ENCODE data around the gene LRRC42. TPM values are rescaled to one million over a fixed set of nuclear protein-coding genes. Genes with fewer than 3 reads are reported as not detected.

The LRRC42 gene, protein sequence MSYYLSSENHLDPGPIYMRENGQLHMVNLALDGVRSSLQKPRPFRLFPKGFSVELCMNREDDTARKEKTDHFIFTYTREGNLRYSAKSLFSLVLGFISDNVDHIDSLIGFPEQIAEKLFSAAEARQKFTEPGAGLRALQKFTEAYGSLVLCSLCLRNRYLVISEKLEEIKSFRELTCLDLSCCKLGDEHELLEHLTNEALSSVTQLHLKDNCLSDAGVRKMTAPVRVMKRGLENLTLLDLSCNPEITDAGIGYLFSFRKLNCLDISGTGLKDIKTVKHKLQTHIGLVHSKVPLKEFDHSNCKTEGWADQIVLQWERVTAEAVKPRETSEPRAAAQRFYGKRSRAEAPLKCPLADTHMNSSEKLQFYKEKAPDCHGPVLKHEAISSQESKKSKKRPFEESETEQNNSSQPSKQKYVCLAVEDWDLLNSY
- 18.8 and 23.2 TPM in 2 replicates for total RNA-seq

DNA sequence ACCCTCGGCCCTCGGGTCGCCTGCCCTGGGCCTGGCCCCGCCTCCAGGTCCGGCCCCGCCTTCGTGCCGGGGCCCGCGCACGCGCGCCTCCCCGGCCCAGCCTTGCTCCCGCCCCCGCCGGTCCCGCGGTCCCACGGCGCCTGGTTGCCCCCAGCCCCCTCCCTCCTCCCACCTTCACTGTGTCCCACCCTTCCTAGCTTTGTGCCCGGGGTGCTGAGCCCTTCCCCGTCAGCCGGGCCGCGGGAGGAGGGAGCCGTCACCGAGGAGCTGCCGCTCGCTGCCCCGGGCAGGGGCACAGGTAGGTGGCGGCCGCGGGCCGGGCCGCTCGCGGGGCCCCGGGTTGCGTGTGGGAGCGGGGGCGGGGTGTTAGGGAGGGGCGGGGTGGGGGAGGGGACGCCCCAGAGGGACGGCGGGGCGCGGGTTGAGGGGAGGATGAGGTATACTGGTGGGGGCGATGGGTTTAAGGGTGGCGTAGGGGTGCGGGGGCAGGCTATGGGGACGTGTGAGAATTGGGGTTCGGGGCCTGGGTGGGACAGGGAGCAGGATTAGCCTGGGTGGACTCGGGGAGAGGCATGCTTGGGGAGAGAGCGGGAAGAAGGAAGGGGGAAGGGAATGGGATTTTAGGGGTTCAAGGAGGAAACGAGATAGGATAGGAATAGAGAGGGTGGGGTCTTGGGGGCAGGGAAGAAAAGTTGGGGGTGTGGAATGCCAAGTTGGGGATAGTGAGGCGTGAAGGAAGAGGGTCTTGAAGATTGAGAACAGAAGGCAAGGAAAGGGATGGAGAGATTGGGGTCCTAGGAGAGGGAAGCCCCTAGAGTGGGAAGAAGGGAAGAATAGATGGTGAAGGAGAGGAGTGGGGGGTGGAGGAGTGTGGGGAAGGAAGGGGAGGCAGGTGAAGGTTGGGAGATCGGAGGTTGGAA is at the start of gene LRRC42:
LRRC42 (plus strand) TSS at position 99 of the 920 bp plus-strand sequence. CDS start 5,650 bp downstream, outside the sequence.

DNA sequence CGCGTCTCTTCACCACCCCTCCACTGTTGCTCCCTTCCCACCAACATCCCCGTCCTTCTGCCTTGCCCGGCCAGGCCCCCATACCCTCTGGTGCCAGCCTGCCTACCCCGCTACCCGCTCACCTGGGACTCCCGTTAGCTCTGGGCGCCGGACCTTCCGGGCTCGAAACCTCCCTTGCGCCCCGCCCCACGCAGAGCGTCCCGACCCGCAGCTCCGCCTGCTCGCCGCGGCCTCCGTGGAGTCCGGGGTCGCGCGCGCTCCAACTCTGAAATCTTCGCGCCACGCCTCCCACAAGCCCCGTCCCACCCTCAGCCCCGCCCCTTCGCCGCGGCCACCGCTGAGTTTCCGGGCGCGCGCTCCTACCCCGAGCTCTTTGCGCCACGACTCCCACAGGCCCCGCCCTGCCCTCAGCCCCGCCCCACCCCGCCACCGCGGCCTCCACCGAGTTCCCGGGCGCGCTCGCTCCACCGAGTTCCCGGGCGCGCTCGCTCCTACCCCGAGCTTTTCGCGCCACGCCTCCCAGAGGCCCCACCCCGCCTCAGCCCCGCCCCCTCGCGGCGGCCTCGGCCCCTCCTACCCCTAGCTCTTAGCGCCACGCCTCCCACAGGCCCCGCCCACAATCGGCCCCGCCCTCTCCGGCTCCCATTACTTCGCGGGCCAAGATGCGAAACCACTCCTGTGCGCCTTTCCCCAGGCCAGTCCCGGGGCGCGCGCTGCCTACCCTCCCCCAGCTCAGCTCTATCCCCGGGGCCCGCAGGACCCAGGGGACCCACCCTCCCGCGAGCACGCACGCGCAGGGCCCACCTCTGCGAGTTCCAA is 508 bp upstream of the LRRC42 start, which contains the start of gene IFT25:
IFT25 (minus strand) TSS at position 267 of the 819 bp plus-strand sequence. CDS start 5,617 bp downstream, outside the sequence.

Other genes starting within 250 kb of the LRRC42 start
- under 0.01 TPM in 1 of 2 replicates, not detected in the other for gene GLIS1, start 207.2 kb upstream of the LRRC42 start, total RNA-seq
- 17.6 and 18.4 TPM in 2 replicates for gene NDC1, start 108.1 kb upstream of the LRRC42 start, total RNA-seq
- 18.3 and 20.1 TPM in 2 replicates for gene YIPF1, start 56.6 kb upstream of the LRRC42 start, total RNA-seq
- not detected in 2 replicates for gene DIO1, start 52.2 kb upstream of the LRRC42 start, total RNA-seq
- 13.1 and 17.0 TPM in 2 replicates for gene IFT25, start 651 bp upstream of the LRRC42 start, total RNA-seq
- gene LDLRAD1, start 71.8 kb downstream of the LRRC42 start, total RNA-seq = not detected in 2 replicates
- gene TMEM59, start 106.9 kb downstream of the LRRC42 start, total RNA-seq = 175 and 380 TPM in 2 replicates
- 1.9 and 2.6 TPM in 2 replicates for gene TCEANC2, start 107.3 kb downstream of the LRRC42 start, total RNA-seq
- gene CDCP2, start 206.7 kb downstream of the LRRC42 start, total RNA-seq = not detected in 2 replicates

Measured in bladder microvascular endothelial cell (primary cell).